Measurements from ENCODE around the gene SCUBE2.

- no peak for TF ChIP-seq MAX (IDR thresholded peaks at IDR 0.05; ENCODE audit: low read depth)
- TF ChIP-seq CTCF (IDR thresholded peaks at IDR 0.05) = no peak
- no peak for TF ChIP-seq RAD21 (IDR thresholded peaks at IDR 0.05; ENCODE audit: low read length)
- no peak for TF ChIP-seq POLR2AphosphoS5 (IDR thresholded peaks at IDR 0.05; ENCODE audit: low read depth, low read length)
- TF ChIP-seq FOXM1 (IDR thresholded peaks at IDR 0.05; ENCODE audit: low read depth) = no peak
- no peak for TF ChIP-seq EP300 (IDR thresholded peaks at IDR 0.05; ENCODE audit: borderline replicate concordance in 1 of 2, low read depth in 1 of 2, low read length in 1 of 2)
- no peak for TF ChIP-seq TEAD4 (IDR thresholded peaks at IDR 0.05; ENCODE audit: borderline replicate concordance, insufficient read depth)
- TF ChIP-seq, protein P1, sequence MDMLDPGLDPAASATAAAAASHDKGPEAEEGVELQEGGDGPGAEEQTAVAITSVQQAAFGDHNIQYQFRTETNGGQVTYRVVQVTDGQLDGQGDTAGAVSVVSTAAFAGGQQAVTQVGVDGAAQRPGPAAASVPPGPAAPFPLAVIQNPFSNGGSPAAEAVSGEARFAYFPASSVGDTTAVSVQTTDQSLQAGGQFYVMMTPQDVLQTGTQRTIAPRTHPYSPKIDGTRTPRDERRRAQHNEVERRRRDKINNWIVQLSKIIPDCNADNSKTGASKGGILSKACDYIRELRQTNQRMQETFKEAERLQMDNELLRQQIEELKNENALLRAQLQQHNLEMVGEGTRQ (IDR thresholded peaks at IDR 0.05; ENCODE audit: borderline replicate concordance, low read depth, low read length) = no peak
- TF ChIP-seq RCOR1 (IDR thresholded peaks at IDR 0.05; ENCODE audit: low read length) = no peak
- no peak for TF ChIP-seq TAF1 (IDR thresholded peaks at IDR 0.05; ENCODE audit: borderline replicate concordance, low read depth, low read length)
- TF ChIP-seq, protein P2, sequence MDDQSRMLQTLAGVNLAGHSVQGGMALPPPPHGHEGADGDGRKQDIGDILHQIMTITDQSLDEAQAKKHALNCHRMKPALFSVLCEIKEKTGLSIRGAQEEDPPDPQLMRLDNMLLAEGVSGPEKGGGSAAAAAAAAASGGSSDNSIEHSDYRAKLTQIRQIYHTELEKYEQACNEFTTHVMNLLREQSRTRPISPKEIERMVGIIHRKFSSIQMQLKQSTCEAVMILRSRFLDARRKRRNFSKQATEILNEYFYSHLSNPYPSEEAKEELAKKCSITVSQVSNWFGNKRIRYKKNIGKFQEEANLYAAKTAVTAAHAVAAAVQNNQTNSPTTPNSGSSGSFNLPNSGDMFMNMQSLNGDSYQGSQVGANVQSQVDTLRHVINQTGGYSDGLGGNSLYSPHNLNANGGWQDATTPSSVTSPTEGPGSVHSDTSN (IDR thresholded peaks at IDR 0.05) = no peak
These were observed 54.2 kb downstream of the SCUBE2 start for GRCh38 chr11:9037046-9037780.

All from SK-N-SH (cell line).